ENCODE results near the gene CDH13. TPM values are rescaled to one million over a fixed set of nuclear protein-coding genes. Genes with fewer than 3 reads are reported as not detected.

The CDH13 gene
- total and polyA plus RNA-seq, 9 of the 15 experiments (the other 6 are each of a cell fraction or from before 2014, with no cell fraction given), result 0.03 TPM; not detected in 8

DNA sequence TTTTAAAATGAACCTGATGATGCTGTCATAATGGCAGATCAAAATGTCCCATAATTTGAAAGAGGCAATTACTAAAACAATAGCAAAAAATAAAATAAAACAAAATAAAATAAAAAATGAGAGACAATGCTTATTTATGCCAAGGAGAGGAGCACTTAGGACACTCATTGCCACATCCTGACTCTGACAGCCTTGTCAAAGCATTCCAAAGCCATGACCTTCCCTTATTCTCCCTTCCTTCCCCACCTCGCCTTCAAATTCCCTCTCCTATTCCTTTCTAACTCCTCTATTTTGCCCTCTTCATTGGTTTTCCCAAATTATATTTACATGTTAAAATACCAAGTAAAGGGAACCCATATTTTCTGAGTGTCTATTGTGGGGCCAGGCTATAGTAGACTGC, 220.0 kb downstream of the CDH13 start (continued):
- TF ChIP-seq, protein P1, sequence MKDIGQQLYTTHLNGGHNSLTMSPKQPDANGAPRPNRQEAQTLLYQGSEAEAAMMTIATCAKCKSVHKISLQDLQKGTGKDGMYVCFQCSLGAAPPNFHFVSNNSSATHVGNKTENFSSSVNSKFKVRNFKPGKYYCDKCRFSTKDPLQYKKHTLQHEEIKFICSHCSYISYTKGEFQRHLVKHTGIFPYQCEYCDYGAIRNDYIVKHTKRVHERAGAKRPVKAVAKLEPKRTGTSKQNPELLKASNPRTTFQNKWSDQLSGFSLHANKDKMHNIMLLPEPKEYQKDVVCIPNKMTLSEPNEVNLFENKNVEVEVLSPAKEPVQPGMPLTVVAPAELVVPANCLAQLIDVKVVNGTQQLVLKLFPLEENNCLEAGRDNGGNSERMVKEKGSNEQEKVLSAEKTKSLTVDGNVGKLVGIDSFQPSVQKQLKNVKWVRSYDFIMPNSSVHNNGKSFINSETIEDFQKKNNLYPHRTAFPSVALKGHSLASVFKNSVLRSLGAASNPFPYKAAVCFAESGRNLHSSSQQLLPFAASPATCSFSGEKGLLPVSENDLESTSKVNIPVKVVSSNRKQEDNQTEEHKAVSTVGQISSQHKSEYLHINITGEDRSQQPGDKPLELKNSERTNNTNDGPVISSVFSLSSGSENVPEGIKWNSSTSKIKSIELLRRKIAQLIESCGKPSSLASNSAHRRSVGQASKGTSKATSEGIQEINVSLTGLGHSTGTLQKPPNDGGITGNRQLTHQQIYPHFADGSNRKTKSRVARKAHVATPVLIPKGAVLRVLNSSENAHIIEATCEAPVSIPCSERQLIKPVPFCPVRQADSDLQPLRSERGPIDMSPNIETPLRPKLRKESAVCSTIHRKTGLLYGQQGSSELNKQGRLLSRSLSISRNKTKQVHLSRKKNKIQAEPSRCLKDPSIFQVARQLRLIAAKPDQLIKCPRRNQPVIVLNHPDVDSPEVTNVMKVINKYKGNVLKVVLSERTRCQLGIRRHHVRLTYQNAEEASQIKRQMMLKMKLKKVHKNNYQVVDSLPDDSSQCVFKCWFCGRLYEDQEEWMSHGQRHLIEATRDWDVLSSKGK (CRISPR knock-in tag; IDR thresholded peaks at IDR 0.05), result no peak

DNA sequence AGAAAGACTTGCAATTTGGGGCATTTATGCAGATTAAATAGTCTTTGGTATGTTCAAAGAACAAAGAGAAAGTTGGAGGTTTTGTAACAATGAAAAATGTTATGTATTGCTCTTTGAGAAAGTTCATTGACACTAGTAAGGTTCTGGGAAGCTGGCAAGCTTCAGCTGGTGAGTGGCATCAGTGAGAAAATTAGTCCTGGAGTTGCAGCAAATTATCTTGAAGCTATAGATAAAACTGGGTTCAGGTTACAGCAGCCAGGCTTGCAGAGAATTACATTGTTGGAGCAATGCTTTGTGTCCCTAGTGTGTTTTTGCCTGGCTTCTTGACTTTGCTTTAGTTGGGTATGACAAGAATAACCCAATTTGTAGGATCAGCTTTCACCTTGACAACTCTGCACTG, 221.2 kb downstream of the CDH13 start:
- ChIA-PET POLR2A (no interaction called here), CTCF (ENCODE audit: low intra/inter-chr PET ratio) (no interaction called here)
- no peaks in the 10 kb centered on the region for H3K79me2 ChIP-seq (ENCODE audit: control insufficient read depth, insufficient read depth, low read length)
- DNase-seq (ENCODE audit: extremely low read depth in 1 of 4, low spot score in 3 of 4), result no peak
- no peak overlapping the region for H2AFZ ChIP-seq (ENCODE audit: low read depth, low read length)
- H3K9me3 ChIP-seq (replicated peaks; ENCODE audit: control insufficient read depth, insufficient read depth, low read depth, low read length), result 0 out of 2 replicates have a peak, but pooled peaks cover 2% of the 10 kb centered on the region
- H3K9ac ChIP-seq (ENCODE audit: insufficient read depth in 1 of 2, low read depth in 2 of 2, low read length in 2 of 2), result no peak overlapping the region
- intact Hi-C loops (cut with micrococcal nuclease), result no loop called here
- no peaks in the 10 kb centered on the region for H3K9me1 ChIP-seq (ENCODE audit: control insufficient read depth, insufficient read depth, low read length)
- H3K27ac ChIP-seq (ENCODE audit: extremely low read depth, low read depth, low read length), result no peak overlapping the region
- H4K20me1 ChIP-seq (replicated peaks; ENCODE audit: control insufficient read depth, insufficient read depth, low read length), result no peaks in the 10 kb centered on the region
- TF ChIP-seq, protein P2, sequence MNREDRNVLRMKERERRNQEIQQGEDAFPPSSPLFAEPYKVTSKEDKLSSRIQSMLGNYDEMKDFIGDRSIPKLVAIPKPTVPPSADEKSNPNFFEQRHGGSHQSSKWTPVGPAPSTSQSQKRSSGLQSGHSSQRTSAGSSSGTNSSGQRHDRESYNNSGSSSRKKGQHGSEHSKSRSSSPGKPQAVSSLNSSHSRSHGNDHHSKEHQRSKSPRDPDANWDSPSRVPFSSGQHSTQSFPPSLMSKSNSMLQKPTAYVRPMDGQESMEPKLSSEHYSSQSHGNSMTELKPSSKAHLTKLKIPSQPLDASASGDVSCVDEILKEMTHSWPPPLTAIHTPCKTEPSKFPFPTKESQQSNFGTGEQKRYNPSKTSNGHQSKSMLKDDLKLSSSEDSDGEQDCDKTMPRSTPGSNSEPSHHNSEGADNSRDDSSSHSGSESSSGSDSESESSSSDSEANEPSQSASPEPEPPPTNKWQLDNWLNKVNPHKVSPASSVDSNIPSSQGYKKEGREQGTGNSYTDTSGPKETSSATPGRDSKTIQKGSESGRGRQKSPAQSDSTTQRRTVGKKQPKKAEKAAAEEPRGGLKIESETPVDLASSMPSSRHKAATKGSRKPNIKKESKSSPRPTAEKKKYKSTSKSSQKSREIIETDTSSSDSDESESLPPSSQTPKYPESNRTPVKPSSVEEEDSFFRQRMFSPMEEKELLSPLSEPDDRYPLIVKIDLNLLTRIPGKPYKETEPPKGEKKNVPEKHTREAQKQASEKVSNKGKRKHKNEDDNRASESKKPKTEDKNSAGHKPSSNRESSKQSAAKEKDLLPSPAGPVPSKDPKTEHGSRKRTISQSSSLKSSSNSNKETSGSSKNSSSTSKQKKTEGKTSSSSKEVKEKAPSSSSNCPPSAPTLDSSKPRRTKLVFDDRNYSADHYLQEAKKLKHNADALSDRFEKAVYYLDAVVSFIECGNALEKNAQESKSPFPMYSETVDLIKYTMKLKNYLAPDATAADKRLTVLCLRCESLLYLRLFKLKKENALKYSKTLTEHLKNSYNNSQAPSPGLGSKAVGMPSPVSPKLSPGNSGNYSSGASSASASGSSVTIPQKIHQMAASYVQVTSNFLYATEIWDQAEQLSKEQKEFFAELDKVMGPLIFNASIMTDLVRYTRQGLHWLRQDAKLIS (CRISPR knock-in tag; IDR thresholded peaks at IDR 0.05), result no peak
- H3K36me3 ChIP-seq (ENCODE audit: control insufficient read depth, insufficient read depth, low read length), result no peaks in the 10 kb centered on the region
- no TSS peak for BruUV-seq (replicated peaks)
- H3K4me1 ChIP-seq (replicated peaks in 1 of 2; ENCODE audit: control insufficient read depth in 2 of 2, insufficient read depth in 2 of 2, low read length in 2 of 2), result no peaks in the 10 kb centered on the region
- no peak for FAIRE-seq
- H3K27me3 ChIP-seq (ENCODE audit: control insufficient read depth in 2 of 2, insufficient read depth in 2 of 2, low read length in 2 of 2), result no peaks in the 10 kb centered on the region; a peak in 1 of 5 replicates
- ATAC-seq, result no peak
- H3K4me2 ChIP-seq (ENCODE audit: insufficient read depth, low read length), result no peak overlapping the region
- in situ Hi-C loops (cut with MboI), result no loop called here
- H3K4me3 ChIP-seq, result no peak overlapping the region

All from K562 (cell line).